GM08714 (cell line): Measurements from ENCODE around the gene GPR173.
A peak's percentile ranks its signal among the peaks of the same experiment; 100 is the strongest.

Experiments
- H3K4me3 ChIP-seq: fragments of 200-500 bp; sonication (Bioruptor generic); 2 replicates; pipeline ENCODE4 v1.5.1; 2014; ENCODE audit warnings: mild to moderate bottlenecking, low read length, inconsistent platforms
- ZNF274 ChIP-seq: IDR thresholded peaks from 2 replicates; pipeline ENCODE4 v1.6.1; 2012; ENCODE audit warnings: mild to moderate bottlenecking, low read depth, low read length

GPR173 gene

GRCh38 chrX:53078943-53079342 lies 30.4 kb downstream of the GPR173 start:
- TF ChIP-seq ZNF274 = no peak
- H3K4me3 ChIP-seq = no peak overlapping the region

- no peak overlapping the region for H3K4me3 ChIP-seq
- TF ChIP-seq ZNF274 = no peak
Measured at GRCh38 chrX:53080628-53081580, 32.3 kb downstream of the GPR173 start.

- H3K4me3 ChIP-seq = peak within 1 kb of the TSS; percentile 89
- TF ChIP-seq ZNF274 = no peak
Measured at GRCh38 chrX:53081925-53082772, 33.6 kb downstream of the GPR173 start, which contains the start of gene TSPYL2. TSS of gene TSPYL2 (plus strand) at chrX:53082367. CDS start at chrX:53082499, 132 bp downstream.

GRCh38 chrX:53082773-53083616 lies 34.4 kb downstream of the GPR173 start:
- no peak for TF ChIP-seq ZNF274
- H3K4me3 ChIP-seq = peak overlapping the region; percentile 89

- H3K4me3 ChIP-seq = no peak overlapping the region
- no peak for TF ChIP-seq ZNF274
Measured at GRCh38 chrX:53084043-53084570, 35.5 kb downstream of the GPR173 start.

GRCh38 chrX:53084863-53085262 lies 36.3 kb downstream of the GPR173 start:
- TF ChIP-seq ZNF274 = no peak
- H3K4me3 ChIP-seq = no peak overlapping the region

- TF ChIP-seq ZNF274 = no peak
- no peak overlapping the region for H3K4me3 ChIP-seq
Measured at GRCh38 chrX:53085661-53086229, 37.2 kb downstream of the GPR173 start.

- no peak overlapping the region for H3K4me3 ChIP-seq
- TF ChIP-seq ZNF274 = no peak
Measured at GRCh38 chrX:53086464-53086863, 37.9 kb downstream of the GPR173 start.

- TF ChIP-seq ZNF274 = no peak
- no peak overlapping the region for H3K4me3 ChIP-seq
Measured at GRCh38 chrX:53087388-53087831, 38.8 kb downstream of the GPR173 start.

- TF ChIP-seq ZNF274 = no peak
- H3K4me3 ChIP-seq = peak overlapping the region; percentile 58; the same call in 1 of the 2 replicates
Measured at GRCh38 chrX:53088136-53088974, 39.8 kb downstream of the GPR173 start.

- TF ChIP-seq ZNF274 = no peak
- peak overlapping the region; percentile 58; the same call in 1 of the 2 replicates for H3K4me3 ChIP-seq
Measured at GRCh38 chrX:53089224-53089842, 40.7 kb downstream of the GPR173 start.

GRCh38 chrX:53089925-53090324 lies 41.3 kb downstream of the GPR173 start:
- TF ChIP-seq ZNF274 = no peak
- no peak overlapping the region for H3K4me3 ChIP-seq
